GM19043 (cell line): ENCODE results near the gene ZNF628.

Experiments used
- ATAC-seq: cut with Tn5 transposase; IDR thresholded peaks from one replicate; pipeline ENCODE4 v1.9.1; 2021; ENCODE audit warnings: low read depth; ENCODE audit not compliant: unreplicated experiment

ZNF628 gene

GRCh38 chr19:55476100-55476775 lies at the start of gene ZNF628:
TSS of gene ZNF628 (plus strand) at chr19:55476617. CDS start at chr19:55479911, 3,294 bp downstream.
- peak; percentile 84 for ATAC-seq

- ATAC-seq, result no peak
These were observed 45.2 kb upstream of the ZNF628 start for GRCh38 chr19:55431183-55431582.

GRCh38 chr19:55432241-55432959 lies 44.0 kb upstream of the ZNF628 start:
- ATAC-seq, result no peak

- no peak for ATAC-seq
These were observed 43.1 kb upstream of the ZNF628 start for GRCh38 chr19:55433292-55433691.

- ATAC-seq, result no peak
These were observed 42.0 kb upstream of the ZNF628 start for GRCh38 chr19:55434356-55434919.

GRCh38 chr19:55435020-55435419 lies 41.4 kb upstream of the ZNF628 start:
- no peak for ATAC-seq

- ATAC-seq, result no peak
These were observed 39.6 kb upstream of the ZNF628 start for GRCh38 chr19:55436847-55437246.

- no peak for ATAC-seq
These were observed 39.0 kb upstream of the ZNF628 start for GRCh38 chr19:55437410-55437809.

- ATAC-seq, result no peak
These were observed 37.4 kb upstream of the ZNF628 start for GRCh38 chr19:55439052-55439451.

- no peak for ATAC-seq
These were observed 35.9 kb upstream of the ZNF628 start for GRCh38 chr19:55440411-55441105.

GRCh38 chr19:55441319-55441691 lies 35.1 kb upstream of the ZNF628 start:
- no peak for ATAC-seq

GRCh38 chr19:55441692-55442321 lies 34.6 kb upstream of the ZNF628 start:
- ATAC-seq, result no peak

- no peak for ATAC-seq
These were observed 34.0 kb upstream of the ZNF628 start for GRCh38 chr19:55442372-55442961.

GRCh38 chr19:55443045-55443823 lies 33.2 kb upstream of the ZNF628 start, which contains the start of gene SHISA7:
TSS of gene SHISA7 (minus strand) at chr19:55443300. CDS start at chr19:55442863, 437 bp downstream.
- no peak for ATAC-seq

GRCh38 chr19:55443824-55444480 lies 32.5 kb upstream of the ZNF628 start:
- ATAC-seq, result no peak

- ATAC-seq, result no peak
These were observed 31.8 kb upstream of the ZNF628 start for GRCh38 chr19:55444646-55445045.

GRCh38 chr19:55446060-55446459 lies 30.4 kb upstream of the ZNF628 start:
- ATAC-seq, result no peak

- no peak for ATAC-seq
These were observed 28.8 kb upstream of the ZNF628 start for GRCh38 chr19:55447421-55448174.
